Stomach (tissue), 9 donors: ENCODE measurements around the gene TIGD4. TPM values are rescaled to one million over a fixed set of nuclear protein-coding genes. Genes with fewer than 3 reads are reported as not detected.

Experiments
- DNase-seq, 2 donors: peaks; one replicate each; pipeline versions ENCODE4 v3.0.0 to v3.0.0-alpha.2; 2013 to 2019
- H3K27ac ChIP-seq, 5 donors: fragments of 200-600 bp in 4 of 5; sonication (generic) in 4 of 5; one replicate each; pipeline ENCODE4 v1.5.1; 2013 to 2019; ENCODE audit warnings: mild to moderate bottlenecking in 1 of 5, moderate library complexity in 1 of 5
- H3K27me3 ChIP-seq, 3 donors: fragments of 200-600 bp; sonication (generic); one replicate each; pipeline ENCODE4 v1.5.1; 2017 to 2019; ENCODE audit warnings: mixed run types in 1 of 3
- H3K36me3 ChIP-seq, 4 donors: fragments of 200-600 bp; sonication (generic); 1 replicate in 3 of 4; 2 replicates in 1 of 4; pipeline ENCODE4 v1.5.1; 2016 to 2019
- H3K4me1 ChIP-seq, 4 donors: fragments of 200-600 bp; sonication (generic); one replicate each; pipeline ENCODE4 v1.5.1; 2016 to 2019
- H3K4me3 ChIP-seq, 4 donors: fragments of 200-600 bp; sonication (generic) in 3 of 4; one replicate each; pipeline ENCODE4 v1.5.1; 2016 to 2019; ENCODE audit warnings: mild to moderate bottlenecking in 1 of 4
- H3K9me3 ChIP-seq, 4 donors: fragments of 200-600 bp; sonication (generic); one replicate each; pipeline ENCODE4 v1.5.1; 2016 to 2019
- CTCF ChIP-seq, 7 experiments: fragments of 450-650 bp in 4 of 7; fragments of 200-600 bp in 3 of 7; sonication (generic) in 3 of 7; IDR thresholded peaks; one replicate each; pipeline ENCODE4 v1.5.1; 2016 to 2019; ENCODE audit warnings: antibody characterized with exemption in 7 of 7, control low read depth in 2 of 7, mild to moderate bottlenecking in 1 of 7
- EP300 ChIP-seq: sonication (generic); formaldehyde crosslinking; IDR thresholded peaks from one replicate; pipeline ENCODE4 v1.6.1; 2017; ENCODE audit warnings: antibody characterized with exemption
- POLR2A ChIP-seq, 4 donors: fragments of 450-650 bp; IDR thresholded peaks; one replicate each; pipeline ENCODE4 v1.6.1; 2016; ENCODE audit warnings: antibody characterized with exemption in 4 of 4, control low read depth in 2 of 4, mild to moderate bottlenecking in 1 of 4, moderate library complexity in 1 of 4
- POLR2AphosphoS5 ChIP-seq, 3 donors: sonication (generic); formaldehyde crosslinking; IDR thresholded peaks; one replicate each; pipeline ENCODE4 v1.6.1; 2016; ENCODE audit warnings: antibody characterized with exemption in 3 of 3
- WGBS, 5 donors: extraction: QIAGEN DNeasy Blood & Tissue Kit in 3 of 5; methylation state at CpG; one replicate each; pipeline versions ENCODE4 v1.1.5 to v1.1.7; 2013 to 2018; 5-methylcytosine and 5-hydroxymethylcytosine counted together
- intact Hi-C: fragments of 100-400 bp; cut with DNase I; formaldehyde crosslinking; loops from one replicate; pipeline ENCODE4 v1.15.1; 2023; ENCODE audit warnings: low total_unique reads
- polyA plus RNA-seq, 3 donors: library from polyadenylated mRNA; stranded (reverse); fragments of 200-250 nt; gene quantifications; one replicate each; pipeline ENCODE4 v1.2.3, GENCODE V29; 2013
- total RNA-seq, 5 donors: library from RNA; depleted of rRNA; stranded (reverse); fragments of >200 nt; gene quantifications; one replicate each; pipeline versions ENCODE4 v1.1.0 to v1.2.3, GENCODE V29; 2014 to 2016
- donor health status: healthy with polysubstance abuse.
- donor health status: Bipolar disorder and iron deficiency.
- donor health status: healthy.

The TIGD4 gene
- total and polyA plus RNA-seq, 8 donors, result 0.20 to 4.1 (median 0.72) TPM; not detected in 4

GRCh38 chr4:152786627-152787026 is 7.1 kb upstream of the TIGD4 start:
- Histone ChIP-seq H3K27me3 (no peaks in the 10 kb centered on the region), H3K36me3 (peaks cover 0 to 5% (median 0%) of the 10 kb centered on the region in 4 donors), H3K9me3 (no peaks in the 10 kb centered on the region), H3K27ac (no peak overlapping the region), H3K4me1 (peaks cover 17 to 64% (median 42%) of the 10 kb centered on the region in 4 donors), H3K4me3 (no peak overlapping the region)
- no peak for TF ChIP-seq POLR2A (IDR thresholded peaks at IDR 0.05)
- no peak for TF ChIP-seq POLR2AphosphoS5 (IDR thresholded peaks at IDR 0.05)
- TF ChIP-seq EP300, result no peak
- TF ChIP-seq CTCF (IDR thresholded peaks at IDR 0.05), result no peak
- WGBS, 5 donors, result 92 to 96% (median 94%) methylated on average over 1 of the region's 1 CpG
- no peak for DNase-seq
- intact Hi-C loops, result no loop called here

DNA sequence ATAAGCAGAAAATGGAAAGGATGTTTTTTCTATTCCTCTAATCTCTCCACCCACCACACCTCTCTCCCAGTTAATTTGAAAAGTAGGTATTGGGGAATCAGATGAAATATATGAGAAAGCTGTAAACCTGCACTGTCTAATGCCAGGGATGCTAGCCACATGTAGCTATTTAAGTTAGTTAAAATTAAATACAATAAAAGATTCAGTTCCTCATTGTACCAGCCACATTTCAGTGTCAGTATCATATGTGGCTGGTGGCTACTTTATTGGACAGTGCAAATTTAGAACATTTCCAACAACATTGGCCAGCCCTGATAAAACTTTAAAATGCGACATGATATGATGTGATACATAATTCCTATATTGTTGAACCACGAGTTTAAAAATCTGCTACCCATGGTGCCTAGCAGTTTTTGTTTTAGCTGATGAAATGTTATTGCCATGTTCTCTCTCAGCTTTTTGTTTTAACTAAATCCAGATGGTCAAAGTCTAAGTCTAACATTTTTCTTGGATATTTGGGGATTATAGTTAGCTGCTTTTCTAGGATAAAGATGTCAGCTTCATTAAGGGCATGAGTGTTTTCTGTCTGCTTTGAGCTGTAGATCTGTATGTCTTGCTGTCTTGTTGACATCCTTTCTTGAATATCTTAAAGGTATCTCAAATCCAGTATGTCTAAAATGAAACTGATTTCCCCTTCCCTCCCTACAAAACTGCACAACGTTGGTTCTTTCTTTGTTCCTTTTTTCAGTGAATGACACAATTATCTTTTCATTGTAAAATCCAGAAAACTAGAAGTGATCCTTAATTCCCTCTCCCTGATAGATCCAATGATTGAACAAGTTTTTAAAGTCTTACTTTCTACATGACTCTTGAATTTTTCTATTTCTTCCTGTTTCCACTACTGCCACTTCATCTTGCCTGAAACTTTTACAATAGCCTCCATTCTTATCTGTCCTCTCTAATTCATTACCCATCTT is 6.4 kb upstream of the TIGD4 start:
- H3K27me3 ChIP-seq, result no peaks in the 10 kb centered on the region
- H3K36me3 ChIP-seq, result peaks cover 0 to 5% (median 0%) of the 10 kb centered on the region in 4 donors
- H3K27ac ChIP-seq, result peak overlapping the region in 1 of 5 donors; percentile 14
- DNase-seq, result no peak
- TF ChIP-seq POLR2A (IDR thresholded peaks at IDR 0.05), result no peak
- no peak for TF ChIP-seq POLR2AphosphoS5 (IDR thresholded peaks at IDR 0.05)
- no peak for TF ChIP-seq CTCF (IDR thresholded peaks at IDR 0.05)
- no peak for TF ChIP-seq EP300
- intact Hi-C loops, result no loop called here
- H3K4me1 ChIP-seq, result peaks cover 24 to 71% (median 48%) of the 10 kb centered on the region in 4 donors
- H3K9me3 ChIP-seq, result no peaks in the 10 kb centered on the region
- no peak overlapping the region for H3K4me3 ChIP-seq
- 52 to 61% (median 54%) methylated on average over 3 of the region's 3 CpGs for WGBS, 5 donors

GRCh38 chr4:152784490-152785350 is 5.2 kb upstream of the TIGD4 start:
- Histone ChIP-seq H3K4me3 (no peak overlapping the region), H3K4me1 (peaks cover 31 to 72% (median 49%) of the 10 kb centered on the region in 4 donors), H3K36me3 (peaks cover 0 to 5% (median 0%) of the 10 kb centered on the region in 4 donors), H3K9me3 (no peaks in the 10 kb centered on the region), H3K27ac (peak overlapping the region in 2 of 5 donors; percentile 2 to 24), H3K27me3 (no peaks in the 10 kb centered on the region)
- intact Hi-C loops, result no loop called here
- WGBS, 5 donors, result 74 to 86% (median 79%) methylated on average over 4 of the region's 4 CpGs
- TF ChIP-seq POLR2A (IDR thresholded peaks at IDR 0.05) (no peak), EP300 (no peak), CTCF (IDR thresholded peaks at IDR 0.05) (no peak), POLR2AphosphoS5 (IDR thresholded peaks at IDR 0.05) (no peak)
- peak in 1 of 2 donors; percentile 34 for DNase-seq

GRCh38 chr4:152780267-152780778 is 793 bp upstream of the TIGD4 start:
- Histone ChIP-seq H3K27me3 (no peaks in the 10 kb centered on the region), H3K27ac (peak overlapping the region; percentile 91 to 96 (median 95)), H3K36me3 (no peaks in the 10 kb centered on the region), H3K4me3 (peak overlapping the region; percentile 72 to 85 (median 80)), H3K4me1 (peaks cover 28 to 63% (median 44%) of the 10 kb centered on the region in 4 donors), H3K9me3 (no peaks in the 10 kb centered on the region)
- no peak for DNase-seq
- TF ChIP-seq POLR2A (IDR thresholded peaks at IDR 0.05) (no peak), POLR2AphosphoS5 (IDR thresholded peaks at IDR 0.05) (no peak), CTCF (IDR thresholded peaks at IDR 0.05) (no peak), EP300 (no peak)
- intact Hi-C loops, result no loop called here
- WGBS, 5 donors, result 2 to 3% (median 2%) methylated on average over 11 to 14 of the region's 14 CpGs
